Measurements from ENCODE around the gene OSBPL10.
"Not testable (repeated sequence)": the region's sequence is repeated elsewhere in the genome, so short reads cannot be mapped to it uniquely, and the experiment has no call there.

OSBPL10 gene

GRCh38 chr3:31873254-31873820 is 107.7 kb downstream of the OSBPL10 start:
- H3K36me3 ChIP-seq, result no peaks in the 10 kb centered on the region
- peaks cover 0 to 13% (median 0%) of the 10 kb centered on the region in 4 donors for H3K4me1 ChIP-seq
- no peak overlapping the region for H3K4me3 ChIP-seq
- intact Hi-C loops (cut with DNase I; ENCODE audit: low total_unique reads), result no loop called here
- no peaks in the 10 kb centered on the region for H3K27me3 ChIP-seq
- TF ChIP-seq CTCF (IDR thresholded peaks at IDR 0.05), result no peak
- H3K9me3 ChIP-seq, result no peaks in the 10 kb centered on the region
- H3K27ac ChIP-seq, result no peak overlapping the region
- DNase-seq, result no peak

- Histone ChIP-seq H3K27me3 (no peaks in the 10 kb centered on the region), H3K36me3 (no peaks in the 10 kb centered on the region), H3K4me1 (peaks cover 0 to 13% (median 0%) of the 10 kb centered on the region in 4 donors), H3K4me3 (no peak overlapping the region), H3K9me3 (no peaks in the 10 kb centered on the region), H3K27ac (no peak overlapping the region)
- no peak for TF ChIP-seq CTCF (IDR thresholded peaks at IDR 0.05)
- intact Hi-C loops (cut with DNase I; ENCODE audit: low total_unique reads), result no loop called here
- no peak for DNase-seq
Observed at GRCh38 chr3:31871939-31872507, 109.0 kb downstream of the OSBPL10 start.

GRCh38 chr3:31870111-31870510 is 111.0 kb downstream of the OSBPL10 start:
- H3K27me3 ChIP-seq; H3K4me3 ChIP-seq; intact Hi-C loops (cut with DNase I; ENCODE audit: low total_unique reads); H3K4me1 ChIP-seq; H3K27ac ChIP-seq; H3K9me3 ChIP-seq; H3K36me3 ChIP-seq; DNase-seq: not testable (repeated sequence)

GRCh38 chr3:31868236-31868635 is 112.8 kb downstream of the OSBPL10 start:
- no peak for TF ChIP-seq CTCF (IDR thresholded peaks at IDR 0.05)
- no peak overlapping the region for H3K4me3 ChIP-seq
- intact Hi-C loops (cut with DNase I; ENCODE audit: low total_unique reads), result no loop called here

GRCh38 chr3:31862666-31863279 is 118.3 kb downstream of the OSBPL10 start:
- Histone ChIP-seq H3K27ac (no peak overlapping the region), H3K36me3 (no peaks in the 10 kb centered on the region), H3K4me1 (no peaks in the 10 kb centered on the region), H3K9me3 (no peaks in the 10 kb centered on the region), H3K27me3 (no peaks in the 10 kb centered on the region), H3K4me3 (no peak overlapping the region)
- no peak for TF ChIP-seq CTCF (IDR thresholded peaks at IDR 0.05)
- no peak for DNase-seq
- intact Hi-C loops (cut with DNase I; ENCODE audit: low total_unique reads), result no loop called here

More at GRCh38 chr3:31868236-31868635, 112.8 kb downstream of the OSBPL10 start:
- H3K27me3 ChIP-seq, result no peaks in the 10 kb centered on the region
- no peaks in the 10 kb centered on the region for H3K4me1 ChIP-seq
- no peaks in the 10 kb centered on the region for H3K9me3 ChIP-seq
- no peaks in the 10 kb centered on the region for H3K36me3 ChIP-seq
- H3K27ac ChIP-seq, result no peak overlapping the region
- no peak for DNase-seq

GRCh38 chr3:31861826-31862225 is 119.2 kb downstream of the OSBPL10 start:
- Histone ChIP-seq H3K9me3 (no peaks in the 10 kb centered on the region), H3K36me3 (no peaks in the 10 kb centered on the region), H3K27ac (no peak overlapping the region), H3K4me3 (no peak overlapping the region), H3K4me1 (no peaks in the 10 kb centered on the region), H3K27me3 (no peaks in the 10 kb centered on the region)
- intact Hi-C loops (cut with DNase I; ENCODE audit: low total_unique reads), result no loop called here
- no peak for DNase-seq
- TF ChIP-seq CTCF (IDR thresholded peaks at IDR 0.05), result no peak

GRCh38 chr3:31860642-31861041 is 120.4 kb downstream of the OSBPL10 start:
- H3K27me3 ChIP-seq; H3K4me3 ChIP-seq; DNase-seq; H3K27ac ChIP-seq; H3K4me1 ChIP-seq; H3K36me3 ChIP-seq; H3K9me3 ChIP-seq; intact Hi-C loops (cut with DNase I; ENCODE audit: low total_unique reads): not testable (repeated sequence)

All from tibial artery (tissue), 4 donors.